K562 (cell line): ENCODE data around the gene DCAF7. TPM values are rescaled to one million over a fixed set of nuclear protein-coding genes. Genes with fewer than 3 reads are reported as not detected.

Experiments used
- ARID3A ChIP-seq: IDR thresholded peaks from 2 replicates; pipeline ENCODE4 v1.6.1; 2012; ENCODE audit warnings: low read depth, low read length, improper control_type of control experiment, borderline replicate concordance
- CHD2 ChIP-seq: IDR thresholded peaks from 2 replicates; pipeline ENCODE4 v1.6.1; 2011; ENCODE audit warnings: low read depth, low read length
- CLOCK ChIP-seq: fragments of 250-450 bp; sonication (Bioruptor Pico); IDR thresholded peaks from 2 replicates; pipeline ENCODE4 v1.4.0; 2020; ENCODE audit warnings: mild to moderate bottlenecking, moderate library complexity, borderline replicate concordance
- CUX1 ChIP-seq: fragments of 200-800 bp; sonication (Bioruptor generic); IDR thresholded peaks from 2 replicates; pipeline ENCODE4 v1.6.1; 2016; ENCODE audit warnings: missing genetic modification characterization, missing compliant biosample characterization
- DPF2 ChIP-seq: fragments of 450-650 bp; IDR thresholded peaks from 2 replicates; pipeline ENCODE4 v1.6.1; 2016
- ETV5 ChIP-seq: sonication (generic); formaldehyde crosslinking; IDR thresholded peaks from 2 replicates; pipeline ENCODE4 v1.4.0; 2020; ENCODE audit warnings: low read depth, mild to moderate bottlenecking, missing genetic modification reagents
- KLF10 ChIP-seq: fragments of 250-450 bp; sonication (Bioruptor Pico); IDR thresholded peaks from 2 replicates; pipeline ENCODE4 v1.6.1; 2021; ENCODE audit warnings: matching md5 sums
- MAFG ChIP-seq: fragments of 450-650 bp; conservative IDR thresholded peaks from 2 replicates; pipeline ENCODE4 v1.6.1; 2016; ENCODE audit warnings: missing genetic modification characterization, missing compliant biosample characterization
- MEF2D ChIP-seq: conservative IDR thresholded peaks from 2 replicates; pipeline ENCODE4 v1.6.1; 2016; ENCODE audit warnings: low read depth, missing genetic modification characterization, missing compliant biosample characterization
- MTA3 ChIP-seq: fragments of 450-650 bp; formaldehyde crosslinking; IDR thresholded peaks from 2 replicates; pipeline ENCODE4 v1.6.1; 2017; ENCODE audit warnings: mild to moderate bottlenecking, borderline replicate concordance
- NEUROD1 ChIP-seq: fragments of 150-350 bp; IDR thresholded peaks from 2 replicates; pipeline ENCODE4 v1.6.1; 2014; ENCODE audit warnings: borderline replicate concordance, low read length, low read depth; ENCODE audit not compliant: partially characterized antibody
- RHOXF2B ChIP-seq: fragments of 250-450 bp; sonication (Bioruptor Pico); conservative IDR thresholded peaks from 2 replicates; pipeline ENCODE4 v1.5.1; 2021
- SRSF1 ChIP-seq: fragments of 200-400 bp; formaldehyde crosslinking; IDR thresholded peaks from 2 replicates; pipeline ENCODE4 v1.6.1; 2017; ENCODE audit warnings: mild to moderate bottlenecking, low read depth, low read length, moderate library complexity
- ZNF512 ChIP-seq: IDR thresholded peaks from 2 replicates; pipeline ENCODE4 v1.6.1; 2016; ENCODE audit warnings: missing genetic modification characterization, missing compliant biosample characterization
- ZNF57 ChIP-seq: fragments of 450-650 bp; formaldehyde crosslinking; IDR thresholded peaks from 2 replicates; pipeline ENCODE4 v1.4.0; 2020; ENCODE audit warnings: mild to moderate bottlenecking, moderate library complexity
- ZNF766 ChIP-seq: fragments of 200-800 bp; sonication (Bioruptor generic); conservative IDR thresholded peaks from 2 replicates; pipeline ENCODE4 v1.6.1; 2016; ENCODE audit warnings: missing genetic modification characterization, missing compliant biosample characterization
- polyA plus RNA-seq, 8 experiments: library from polyadenylated mRNA; depleted of rRNA in 4 of 8; stranded (reverse) in 5 of 8; unstranded in 3 of 8; fragments of >200 nt; fragmentation: Nextera tagmentation in 2 of 8; fragmentation: Illumina TruSeq in 1 of 8; extraction: Ambion mirVana in 2 of 8; extraction: Trizol in 1 of 8; gene quantifications; 2 replicates each; pipeline versions ENCODE4 v1.2.1 to v1.2.3, GENCODE V29; 2011 to 2014; ENCODE audit warnings: inconsistent platforms in 1 of 8, missing spikeins in 1 of 8
- total RNA-seq, 7 experiments: library from RNA; depleted of rRNA in 6 of 7; stranded (reverse); fragments of >200 nt in 6 of 7; fragmentation: Illumina TruSeq in 2 of 7; extraction: Trizol in 2 of 7; gene quantifications; 2 replicates each; pipeline versions ENCODE4 v1.2.1 to v1.2.3, GENCODE V29; 2011 to 2021; ENCODE audit warnings: low replicate concordance in 1 of 7

Gene DCAF7
- total and polyA plus RNA-seq, 9 of the 15 experiments (the other 6 are each of a cell fraction or from before 2014, with no cell fraction given) = 30.8 to 123 (median 40.2) TPM

- TF ChIP-seq CUX1 (no peak), MTA3 (peak; percentile 86), SRSF1 (no peak), MEF2D (tag) (no peak), ETV5 (CRISPR knock-in tag) (peak; percentile 51), ZNF766 (CRISPR knock-in tag) (no peak), ARID3A (peak; percentile 97), NEUROD1 (peak; percentile 98), KLF10 (CRISPR knock-in tag) (no peak), CHD2 (peak; percentile 90), ZNF57 (CRISPR knock-in tag) (no peak), RHOXF2B (CRISPR knock-in tag) (no peak), DPF2 (peak; percentile 10; the same call in 1 of the 2 replicates), ZNF512 (tag) (no peak), CLOCK (no peak), MAFG (tag) (no peak)
Observed at GRCh38 chr17:63549946-63550816, at the start of gene DCAF7 (continued).
